GM15510 (cell line): ENCODE data around the gene CDHR3.

Experiments used
- POLR2A ChIP-seq: IDR thresholded peaks from 3 replicates; pipeline ENCODE4 v1.6.1; 2011; ENCODE audit warnings: borderline replicate concordance; ENCODE audit not compliant: insufficient read length; ENCODE audit errors: extremely low read depth

The CDHR3 gene

DNA sequence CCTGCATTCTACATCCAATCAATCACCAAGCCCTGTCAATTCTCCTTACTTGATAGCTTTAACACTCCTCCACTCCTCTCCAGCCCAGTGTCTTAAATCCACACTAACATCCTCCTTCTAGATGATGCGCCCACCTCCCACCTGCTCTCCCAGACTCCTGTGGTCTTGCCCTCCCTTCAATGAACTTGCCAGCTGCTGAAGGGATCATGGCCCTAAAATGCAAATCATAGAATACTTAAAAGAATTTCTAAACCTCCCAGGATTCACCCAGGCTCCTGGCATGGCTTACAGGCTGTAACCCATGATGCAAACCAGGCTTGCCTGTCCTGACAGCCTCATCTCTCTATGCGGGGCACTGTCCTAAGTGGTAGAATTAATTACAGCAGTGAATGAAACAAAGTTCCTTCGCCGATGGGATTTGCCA lies 105.5 kb downstream of the CDHR3 start:
- TF ChIP-seq POLR2A = no peak

GRCh38 chr7:106068986-106069385 lies 105.9 kb downstream of the CDHR3 start:
- TF ChIP-seq POLR2A = no peak

- no peak for TF ChIP-seq POLR2A
These were observed 106.6 kb downstream of the CDHR3 start for GRCh38 chr7:106069471-106070200.

GRCh38 chr7:106070201-106070551 lies 107.1 kb downstream of the CDHR3 start:
- TF ChIP-seq POLR2A = no peak

DNA sequence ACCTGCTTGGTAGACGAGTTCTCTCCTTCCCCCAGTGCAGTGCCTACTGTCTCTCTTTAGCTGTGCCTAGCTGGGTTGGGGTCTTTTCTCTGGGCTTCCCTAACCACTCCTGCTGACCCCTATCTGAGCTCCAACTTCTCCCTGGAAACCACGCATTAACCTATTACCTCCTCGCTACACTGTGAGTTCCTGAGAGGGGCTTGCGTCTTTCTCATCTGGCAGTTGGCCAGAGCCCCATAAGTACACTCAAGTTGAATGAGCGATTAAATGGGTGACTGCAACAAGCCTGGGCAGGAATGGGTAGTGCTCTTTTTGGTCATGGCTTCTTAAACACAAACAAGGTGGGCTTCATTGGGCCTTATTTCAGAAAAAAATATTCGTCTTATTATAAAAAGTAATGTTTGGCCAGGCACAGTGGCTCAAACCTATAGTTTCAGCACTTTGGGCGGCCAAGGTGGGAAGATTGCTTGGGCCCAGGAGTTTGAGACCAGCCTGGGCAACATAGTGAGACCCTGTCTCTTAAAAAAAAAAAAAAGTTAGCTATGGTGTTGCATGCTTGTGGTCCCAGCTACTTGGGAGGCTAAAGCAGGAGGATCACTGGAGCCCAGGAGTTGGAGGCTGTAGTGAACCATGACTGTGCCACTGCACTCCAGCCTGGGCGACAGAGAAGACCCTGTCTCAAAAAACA lies 107.6 kb downstream of the CDHR3 start:
- TF ChIP-seq POLR2A = no peak

- peak; percentile 27 for TF ChIP-seq POLR2A
These were observed 108.4 kb downstream of the CDHR3 start for GRCh38 chr7:106071356-106071998.

GRCh38 chr7:106071999-106072714 lies 109.1 kb downstream of the CDHR3 start:
- no peak for TF ChIP-seq POLR2A

DNA sequence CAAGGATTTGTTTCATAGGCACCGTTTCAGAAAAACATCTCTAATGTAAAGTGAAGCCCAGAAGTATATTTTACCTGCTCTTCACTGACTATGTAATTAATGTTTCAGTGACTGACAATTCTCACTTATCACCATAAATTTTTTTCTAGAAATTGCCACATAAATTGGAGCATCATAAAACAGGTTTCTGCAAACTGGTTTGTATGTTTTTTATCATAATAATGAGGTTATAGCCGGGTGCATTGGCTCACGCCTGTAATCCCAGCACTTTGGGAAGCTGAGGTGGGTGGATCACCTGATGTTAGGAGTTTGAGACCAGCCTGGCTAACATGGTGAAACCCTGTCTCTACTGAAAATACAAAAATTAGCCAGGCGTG lies 109.6 kb downstream of the CDHR3 start:
- no peak for TF ChIP-seq POLR2A

- no peak for TF ChIP-seq POLR2A
These were observed 110.6 kb downstream of the CDHR3 start for GRCh38 chr7:106073701-106074100.

DNA sequence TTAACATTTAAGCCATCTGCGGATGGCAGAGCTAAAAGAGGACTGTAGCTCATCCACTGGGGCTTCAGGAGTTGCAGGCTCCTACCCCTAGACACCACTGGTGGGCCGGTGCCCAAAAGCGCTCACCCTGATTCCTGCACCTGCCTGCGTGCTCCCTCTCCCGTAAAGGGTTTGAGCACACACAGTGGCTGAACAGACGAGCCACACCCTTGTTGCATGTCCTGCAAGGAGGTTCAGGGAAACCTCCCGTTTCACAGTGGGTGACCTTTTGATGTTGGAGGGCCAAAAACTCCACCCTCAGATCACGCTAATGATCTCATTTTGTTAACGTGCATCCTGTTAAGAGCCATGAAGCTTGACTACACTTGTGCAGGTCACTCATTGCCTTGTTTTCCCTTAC lies 111.2 kb downstream of the CDHR3 start:
- TF ChIP-seq POLR2A = no peak

DNA sequence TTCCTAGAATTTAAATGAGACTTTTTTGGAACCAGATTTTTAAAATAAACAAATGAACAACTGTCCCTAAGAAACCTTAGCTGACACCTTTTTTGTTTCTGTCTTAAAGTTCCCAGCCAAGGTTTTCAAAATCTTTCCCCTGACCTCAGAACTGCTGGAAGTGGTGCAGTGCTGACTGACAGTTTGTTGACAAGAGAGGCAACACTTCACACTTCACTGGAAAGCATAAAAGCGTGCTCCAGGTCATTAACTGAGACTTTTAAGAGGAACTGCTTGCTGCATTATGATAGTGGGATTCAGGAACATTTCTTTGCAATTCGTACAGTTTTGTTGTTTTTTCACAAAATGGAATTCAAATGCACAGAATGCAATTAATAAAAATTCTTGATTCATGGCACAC lies 112.9 kb downstream of the CDHR3 start:
- no peak for TF ChIP-seq POLR2A

DNA sequence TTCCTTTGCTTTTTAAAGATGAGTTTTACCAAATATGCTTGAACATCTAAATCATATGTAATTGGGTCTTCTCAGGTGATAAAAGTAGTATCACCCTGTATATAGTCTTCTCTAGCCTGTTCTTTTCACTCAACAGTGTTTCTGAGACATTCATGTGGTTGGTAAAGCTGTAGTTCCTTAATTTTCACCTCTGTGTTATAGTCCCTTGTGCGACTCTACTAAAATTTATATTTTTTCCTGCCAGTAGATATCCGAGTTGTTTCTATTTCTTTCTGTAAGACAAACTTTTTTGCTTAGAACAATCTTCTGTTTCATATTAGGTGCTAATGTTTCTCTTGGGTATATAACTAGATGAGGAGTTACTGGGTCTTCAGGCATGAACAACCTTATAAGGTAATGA lies 113.5 kb downstream of the CDHR3 start:
- TF ChIP-seq POLR2A = no peak

- no peak for TF ChIP-seq POLR2A
These were observed 117.4 kb downstream of the CDHR3 start for GRCh38 chr7:106080300-106080987.

GRCh38 chr7:106082087-106082854 lies 119.2 kb downstream of the CDHR3 start:
- no peak for TF ChIP-seq POLR2A
